Suppressor macrophage treated with lipopolysaccharide for 1 hour (primary cell): Measurements from ENCODE around the gene HIVEP3.
A peak's percentile ranks its signal among the peaks of the same experiment; 100 is the strongest.

ENCODE experiments used
- DNase-seq, 3 donors: peaks; one replicate each; pipeline ENCODE4 v3.0.0-alpha.2; 2020 to 2022

Gene HIVEP3

GRCh38 chr1:41524676-41525675 lies 393.7 kb downstream of the HIVEP3 start:
- DNase-seq, result no peak

GRCh38 chr1:41523949-41524675 lies 394.6 kb downstream of the HIVEP3 start:
- DNase-seq, result no peak

- DNase-seq, result no peak
These were observed 395.7 kb downstream of the HIVEP3 start for GRCh38 chr1:41523071-41523470.

DNA sequence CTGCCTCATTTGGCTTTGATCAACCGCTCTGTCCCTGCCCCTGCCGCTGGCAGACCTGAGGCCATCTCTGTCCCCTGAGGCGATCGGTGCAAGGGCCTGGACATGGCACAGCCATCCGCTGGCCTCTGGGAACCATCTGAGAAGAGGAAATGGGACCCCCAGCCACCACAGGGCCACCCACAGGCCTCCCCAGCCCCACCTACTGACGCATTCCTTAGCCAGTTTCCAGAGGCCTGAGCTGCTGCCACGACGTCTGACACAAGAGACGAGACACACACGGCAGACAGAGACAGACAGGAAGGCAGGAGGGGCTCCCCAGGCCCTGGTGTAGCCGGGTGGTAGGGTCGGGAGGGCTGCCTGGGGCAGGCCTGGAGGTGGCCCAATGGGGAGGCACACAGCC lies 397.0 kb downstream of the HIVEP3 start:
- DNase-seq, result no peak

DNA sequence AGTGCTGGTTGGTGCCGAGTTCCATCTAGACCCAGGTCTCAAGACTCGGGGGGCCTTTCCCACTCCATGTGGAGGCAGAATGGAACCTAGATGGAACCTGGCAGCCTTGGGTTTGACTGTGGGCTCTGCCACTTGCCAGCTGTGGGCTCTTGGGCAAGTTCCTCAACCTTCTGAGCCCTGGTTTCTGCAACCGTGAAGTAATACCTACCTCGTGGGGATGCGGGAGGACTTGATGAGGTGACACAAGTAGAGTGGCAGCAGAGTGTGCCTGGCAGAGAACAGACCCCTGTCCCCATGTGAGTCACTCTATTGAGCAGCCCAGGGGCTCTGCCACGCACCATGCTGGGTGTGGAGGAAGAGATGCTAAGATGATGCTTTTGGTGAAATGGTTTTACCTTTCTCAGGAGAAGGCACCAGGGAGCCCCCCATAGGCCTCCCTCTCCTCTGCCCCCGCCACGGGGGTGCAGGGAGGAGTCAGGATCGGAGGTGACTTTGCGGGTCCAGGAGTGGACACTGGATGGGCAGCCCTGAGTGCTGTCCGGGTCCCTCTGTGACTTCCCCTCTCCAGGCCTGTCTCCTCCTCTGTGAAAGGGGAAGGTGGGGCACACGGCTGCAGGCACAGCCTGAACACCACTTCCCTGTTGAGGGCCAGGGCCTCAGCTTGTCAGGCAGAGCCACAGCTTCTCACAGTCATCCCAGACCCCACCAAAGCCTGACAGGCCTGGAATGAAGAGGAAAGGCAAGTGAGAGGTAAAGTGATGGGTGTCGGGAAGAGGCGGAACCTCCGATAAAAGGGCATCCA lies 397.6 kb downstream of the HIVEP3 start:
- peak in 1 of 3 donors; percentile 46 for DNase-seq

GRCh38 chr1:41519667-41520066 lies 399.1 kb downstream of the HIVEP3 start:
- no peak for DNase-seq

- DNase-seq, result no peak
These were observed 400.3 kb downstream of the HIVEP3 start for GRCh38 chr1:41518471-41518870.

- DNase-seq, result no peak
These were observed 401.7 kb downstream of the HIVEP3 start for GRCh38 chr1:41517062-41517438.

GRCh38 chr1:41516168-41517061 lies 402.3 kb downstream of the HIVEP3 start:
- peak; percentile 78 to 91 (median 85) for DNase-seq

DNA sequence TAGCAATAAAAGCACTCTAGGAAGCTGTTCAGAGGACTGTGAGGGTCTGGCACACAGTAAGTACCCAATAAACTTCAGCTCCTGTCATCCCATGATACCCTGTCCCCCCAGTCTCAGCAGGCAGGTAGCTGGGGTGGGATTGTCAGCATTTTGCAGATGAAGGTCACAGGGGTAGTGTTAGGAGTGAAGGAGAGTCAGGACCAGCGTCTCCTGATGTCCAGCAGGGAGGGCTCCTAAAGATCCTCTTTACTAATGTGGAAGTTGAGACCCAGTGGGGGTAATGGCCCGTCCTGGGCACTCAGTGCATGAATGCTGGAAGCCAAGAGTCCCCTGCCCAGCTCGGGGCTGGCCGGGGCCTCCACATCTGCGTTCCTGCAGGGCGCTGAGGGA lies 402.9 kb downstream of the HIVEP3 start:
- no peak for DNase-seq

DNA sequence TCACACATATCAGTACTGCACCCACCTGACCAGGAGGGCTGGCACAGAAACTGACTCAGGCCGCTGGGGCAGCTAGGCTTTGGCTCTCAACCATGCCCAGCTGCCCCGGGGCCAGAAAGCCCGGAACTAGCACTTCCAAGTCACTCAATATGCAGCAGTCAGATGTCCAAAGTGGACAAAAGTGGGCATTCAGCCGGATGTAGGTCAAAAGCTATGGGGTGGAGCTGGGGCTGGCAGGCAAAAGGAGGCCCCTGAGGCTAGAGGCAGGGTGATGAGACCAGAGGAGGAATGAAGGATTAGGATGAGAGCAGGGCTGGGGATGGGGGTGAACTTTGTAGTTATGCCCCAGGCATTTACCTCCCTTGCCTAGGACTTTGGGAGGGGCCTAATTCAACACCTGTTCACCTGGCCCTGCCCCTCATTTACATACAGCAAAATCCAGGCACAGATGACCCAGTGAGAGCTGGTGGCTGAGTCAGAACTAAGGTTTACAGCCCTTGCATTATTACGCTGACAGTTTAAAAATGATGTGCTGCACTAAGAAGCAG lies 403.5 kb downstream of the HIVEP3 start:
- DNase-seq, result no peak

GRCh38 chr1:41514381-41514780 lies 404.3 kb downstream of the HIVEP3 start:
- no peak for DNase-seq

GRCh38 chr1:41513383-41513735 lies 405.4 kb downstream of the HIVEP3 start:
- peak in 2 of 3 donors; percentile 24 to 39 for DNase-seq

- DNase-seq, result no peak
These were observed 405.9 kb downstream of the HIVEP3 start for GRCh38 chr1:41512701-41513382.

DNA sequence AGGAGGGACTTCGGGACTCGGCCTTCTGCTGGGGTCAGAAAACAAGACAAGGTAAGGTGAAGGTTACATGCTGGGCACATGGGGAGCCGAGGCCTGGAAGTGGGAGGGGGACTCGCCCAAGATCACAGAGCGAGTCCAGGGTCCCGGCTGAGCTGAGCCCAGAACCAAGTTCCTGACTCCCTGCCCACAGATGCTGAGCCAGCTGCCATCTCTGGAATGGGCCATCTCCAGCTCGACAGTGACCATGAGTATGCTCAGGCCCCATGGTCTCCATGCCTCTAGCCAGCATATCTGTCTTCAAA lies 407.5 kb downstream of the HIVEP3 start:
- no peak for DNase-seq

DNA sequence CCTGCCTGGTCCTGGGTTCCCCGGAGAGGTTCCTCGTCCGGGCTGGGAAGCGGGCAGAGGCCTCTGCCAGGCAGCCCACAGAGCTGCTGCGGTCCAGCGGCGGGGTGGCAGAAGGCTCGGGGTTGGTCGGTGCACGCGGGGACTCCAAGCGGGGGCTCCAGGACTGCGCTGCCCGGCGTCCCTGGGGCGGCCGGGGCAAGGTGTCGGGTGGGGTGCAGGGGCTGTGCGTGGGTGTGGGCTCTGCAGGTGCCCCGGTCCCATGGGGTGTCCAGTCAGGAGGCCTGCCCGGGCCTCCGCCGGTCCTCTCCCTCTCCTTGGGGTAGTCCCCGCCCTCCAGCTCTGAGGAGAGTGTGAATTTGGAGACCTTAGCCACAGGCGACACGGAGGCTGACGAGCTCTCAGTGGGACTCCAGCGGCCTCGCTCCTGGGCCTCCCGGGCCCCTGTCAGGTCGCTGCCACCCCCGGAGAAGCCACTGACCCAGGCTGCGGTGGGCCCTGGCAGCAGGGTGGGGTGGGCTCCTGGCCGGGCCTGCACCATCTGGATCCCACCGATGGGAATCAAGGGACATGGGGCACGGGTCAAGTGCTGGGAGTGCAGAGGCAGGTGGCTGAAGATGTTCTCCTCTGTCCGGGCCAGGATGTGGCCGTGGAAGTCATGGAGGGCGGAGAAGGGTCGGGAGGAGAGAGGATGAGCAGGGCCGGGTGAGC lies 408.0 kb downstream of the HIVEP3 start:
- DNase-seq, result no peak

- DNase-seq, result no peak
These were observed 409.5 kb downstream of the HIVEP3 start for GRCh38 chr1:41509270-41509671.

GRCh38 chr1:41508290-41508689 lies 410.4 kb downstream of the HIVEP3 start:
- no peak for DNase-seq

DNA sequence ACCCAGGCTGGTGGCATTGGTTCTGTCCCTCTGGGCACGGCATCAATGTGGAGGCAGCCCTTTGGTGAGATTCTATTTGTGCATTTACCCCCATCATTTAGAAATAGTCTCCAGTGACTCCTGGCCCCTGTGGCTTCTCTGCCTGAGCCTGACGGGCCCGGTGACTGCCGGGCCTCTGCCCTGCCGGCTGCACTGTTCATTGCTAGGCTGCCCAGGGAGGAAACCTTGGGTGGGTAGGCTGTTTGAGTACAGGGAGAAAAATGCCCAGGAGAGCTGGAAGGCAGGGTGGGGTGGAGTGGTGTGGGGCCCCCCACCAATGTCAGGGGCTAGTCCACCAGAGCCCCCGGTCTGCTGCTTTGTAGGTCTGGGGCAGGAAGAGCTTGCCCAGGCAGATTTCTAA lies 410.9 kb downstream of the HIVEP3 start:
- no peak for DNase-seq

GRCh38 chr1:41507110-41507720 lies 411.5 kb downstream of the HIVEP3 start:
- DNase-seq, result no peak
